OCI-LY7 (cell line): ENCODE results near the gene INS. TPM values are rescaled to one million over a fixed set of nuclear protein-coding genes. Genes with fewer than 3 reads are reported as not detected.

Experiments used
- microRNA-seq: library from miRNA; unstranded; fragments of <30 nt; microRNA quantifications from one replicate; pipeline ENCODE4 v1.2.0, GENCODE V29; 2022; ENCODE audit warnings: borderline replicate concordance
- small RNA-seq: library from RNA; depleted of rRNA; stranded (forward); fragments of <200 nt; gene quantifications from one replicate; pipeline ENCODE3, GENCODE V24; 2014
- total RNA-seq, 2 experiments: library from RNA; depleted of rRNA in 1 of 2; stranded (reverse); fragments of >200 nt in 1 of 2; shearing (Covaris generic) in 1 of 2; gene quantifications; 2 replicates each; pipeline ENCODE4 v1.2.3, GENCODE V29; 2014 to 2022

Gene INS
- total RNA-seq, 2 experiments from 2014 or later = not detected

Small RNAs within 50 kb of the gene (microRNA-seq; reads per million reads assigned to microRNA genes)
- not detected for gene MIR4686
- gene MIR483 = not detected

Small RNAs within 50 kb of the gene (small RNA-seq; reads per million reads assigned to genes)
- not detected for gene MIR4686
- not detected for gene MIR483

Other genes starting within 250 kb of the INS start
- 6.2 and 10.0 TPM in 2 replicates for gene TNNT3, start 241.5 kb downstream of the INS start, total RNA-seq (2014; rRNA removed; shearing (Covaris generic))
- 4.7 and 5.8 TPM in 2 replicates for gene TNNT3, start 241.5 kb downstream of the INS start, total RNA-seq (2022)
- 149 and 199 TPM in 2 replicates for gene MRPL23, start 213.9 kb downstream of the INS start, total RNA-seq (2014; rRNA removed; shearing (Covaris generic))
- gene MRPL23, start 213.9 kb downstream of the INS start, total RNA-seq (2022) = 107 and 131 TPM in 2 replicates
- gene H19, start 163.4 kb downstream of the INS start, total RNA-seq (2014; rRNA removed; shearing (Covaris generic)) = not detected in 2 replicates
- not detected in 2 replicates for gene H19, start 163.4 kb downstream of the INS start, total RNA-seq (2022)
- gene IGF2, start 21.8 kb downstream of the INS start, total RNA-seq (2014; rRNA removed; shearing (Covaris generic)) = not detected in 2 replicates
- not detected in 2 replicates for gene IGF2, start 21.8 kb downstream of the INS start, total RNA-seq (2022)
- not detected in 2 replicates for gene TH, start 10.6 kb upstream of the INS start, total RNA-seq (2014; rRNA removed; shearing (Covaris generic))
- not detected in 2 replicates for gene TH, start 10.6 kb upstream of the INS start, total RNA-seq (2022)
- not detected in 2 replicates for gene ASCL2, start 109.4 kb upstream of the INS start, total RNA-seq (2014; rRNA removed; shearing (Covaris generic))
- gene ASCL2, start 109.4 kb upstream of the INS start, total RNA-seq (2022) = not detected in 2 replicates
- 0.47 TPM in 1 of 2 replicates, not detected in the other for gene C11orf21, start 140.7 kb upstream of the INS start, total RNA-seq (2014; rRNA removed; shearing (Covaris generic))
- 1.9 and 2.5 TPM in 2 replicates for gene C11orf21, start 140.7 kb upstream of the INS start, total RNA-seq (2022)
- 0.69 and 1.1 TPM in 2 replicates for gene TSPAN32, start 140.8 kb upstream of the INS start, total RNA-seq (2014; rRNA removed; shearing (Covaris generic))
- gene TSPAN32, start 140.8 kb upstream of the INS start, total RNA-seq (2022) = 1.5 and 2.0 TPM in 2 replicates
- 233 and 290 TPM in 2 replicates for gene CD81, start 216.1 kb upstream of the INS start, total RNA-seq (2014; rRNA removed; shearing (Covaris generic))
- gene CD81, start 216.1 kb upstream of the INS start, total RNA-seq (2022) = 343 and 404 TPM in 2 replicates
- 40.4 and 43.5 TPM in 2 replicates for gene TSSC4, start 239.5 kb upstream of the INS start, total RNA-seq (2014; rRNA removed; shearing (Covaris generic))
- gene TSSC4, start 239.5 kb upstream of the INS start, total RNA-seq (2022) = 41.3 and 50.9 TPM in 2 replicates